ENCODE results near the gene BHLHE40.

DNA sequence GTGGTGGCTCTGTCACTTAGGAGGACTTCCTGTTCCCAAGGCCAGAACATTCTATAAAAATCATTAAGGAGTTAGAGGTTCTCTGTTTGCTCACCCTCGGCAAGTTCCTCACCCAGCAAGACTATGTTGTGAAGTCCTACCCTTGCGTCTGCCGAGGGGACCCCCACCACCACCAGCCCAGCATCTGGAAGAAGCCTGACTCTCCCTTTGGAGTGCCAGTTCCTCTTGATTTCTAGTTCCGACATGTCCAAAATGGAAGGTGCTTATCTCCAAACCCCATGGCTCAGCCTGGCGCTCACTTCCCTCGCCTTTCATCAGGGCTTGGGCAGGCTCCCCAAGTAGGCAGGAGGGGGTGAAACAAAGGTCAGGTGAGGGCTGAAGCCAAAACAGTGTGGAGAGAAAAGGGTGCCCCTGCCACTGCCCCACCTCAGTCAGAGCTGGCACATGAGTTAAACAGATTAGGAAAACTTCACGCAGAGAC is 41.0 kb downstream of the BHLHE40 start:
- TF ChIP-seq CTCF (IDR thresholded peaks at IDR 0.05; ENCODE audit: low read length) (no peak), EZH2 (optimal IDR thresholded peaks at IDR 0.05; ENCODE audit: low read depth, low read length) (no peak)
